BE2C (cell line): Measurements from ENCODE around the gene BLTP3B. TPM values are rescaled to one million over a fixed set of nuclear protein-coding genes. Genes with fewer than 3 reads are reported as not detected.
"Not testable (repeated sequence)": the region's sequence is repeated elsewhere in the genome, so short reads cannot be mapped to it uniquely, and the experiment has no call there.

Source experiments
- DNase-seq: peaks from one replicate; pipeline ENCODE4 v3.0.0-alpha.2; 2020
- H3K27me3 ChIP-seq: fragments of 250-450 bp; sonication (Bioruptor Pico); 2 replicates; pipeline ENCODE4 v1.5.1; 2020; ENCODE audit warnings: mild to moderate bottlenecking
- H3K36me3 ChIP-seq: fragments of 250-450 bp; sonication (Bioruptor Pico); 2 replicates; pipeline ENCODE4 v1.5.1; 2020; ENCODE audit warnings: mild to moderate bottlenecking
- H3K4me1 ChIP-seq: fragments of 250-450 bp; sonication (Bioruptor Pico); 2 replicates; pipeline ENCODE4 v1.5.1; 2020
- H3K4me3 ChIP-seq: 2 replicates; pipeline ENCODE4 v1.5.1; 2011; ENCODE audit warnings: low read depth, low read length
- H3K9me3 ChIP-seq: fragments of 250-450 bp; sonication (Bioruptor Pico); 2 replicates; pipeline ENCODE4 v1.5.1; 2020
- CTCF ChIP-seq: IDR thresholded peaks from 2 replicates; pipeline ENCODE4 v1.5.1; 2012; ENCODE audit warnings: mild to moderate bottlenecking, low read depth, low read length
- polyA plus RNA-seq: library from polyadenylated mRNA; unstranded; fragments of >200 nt; gene quantifications from one replicate; pipeline ENCODE4 v1.2.1, GENCODE V29; 2012; ENCODE audit warnings: low read depth, missing spikeins; ENCODE audit not compliant: insufficient read length, insufficient read depth

Gene BLTP3B, protein sequence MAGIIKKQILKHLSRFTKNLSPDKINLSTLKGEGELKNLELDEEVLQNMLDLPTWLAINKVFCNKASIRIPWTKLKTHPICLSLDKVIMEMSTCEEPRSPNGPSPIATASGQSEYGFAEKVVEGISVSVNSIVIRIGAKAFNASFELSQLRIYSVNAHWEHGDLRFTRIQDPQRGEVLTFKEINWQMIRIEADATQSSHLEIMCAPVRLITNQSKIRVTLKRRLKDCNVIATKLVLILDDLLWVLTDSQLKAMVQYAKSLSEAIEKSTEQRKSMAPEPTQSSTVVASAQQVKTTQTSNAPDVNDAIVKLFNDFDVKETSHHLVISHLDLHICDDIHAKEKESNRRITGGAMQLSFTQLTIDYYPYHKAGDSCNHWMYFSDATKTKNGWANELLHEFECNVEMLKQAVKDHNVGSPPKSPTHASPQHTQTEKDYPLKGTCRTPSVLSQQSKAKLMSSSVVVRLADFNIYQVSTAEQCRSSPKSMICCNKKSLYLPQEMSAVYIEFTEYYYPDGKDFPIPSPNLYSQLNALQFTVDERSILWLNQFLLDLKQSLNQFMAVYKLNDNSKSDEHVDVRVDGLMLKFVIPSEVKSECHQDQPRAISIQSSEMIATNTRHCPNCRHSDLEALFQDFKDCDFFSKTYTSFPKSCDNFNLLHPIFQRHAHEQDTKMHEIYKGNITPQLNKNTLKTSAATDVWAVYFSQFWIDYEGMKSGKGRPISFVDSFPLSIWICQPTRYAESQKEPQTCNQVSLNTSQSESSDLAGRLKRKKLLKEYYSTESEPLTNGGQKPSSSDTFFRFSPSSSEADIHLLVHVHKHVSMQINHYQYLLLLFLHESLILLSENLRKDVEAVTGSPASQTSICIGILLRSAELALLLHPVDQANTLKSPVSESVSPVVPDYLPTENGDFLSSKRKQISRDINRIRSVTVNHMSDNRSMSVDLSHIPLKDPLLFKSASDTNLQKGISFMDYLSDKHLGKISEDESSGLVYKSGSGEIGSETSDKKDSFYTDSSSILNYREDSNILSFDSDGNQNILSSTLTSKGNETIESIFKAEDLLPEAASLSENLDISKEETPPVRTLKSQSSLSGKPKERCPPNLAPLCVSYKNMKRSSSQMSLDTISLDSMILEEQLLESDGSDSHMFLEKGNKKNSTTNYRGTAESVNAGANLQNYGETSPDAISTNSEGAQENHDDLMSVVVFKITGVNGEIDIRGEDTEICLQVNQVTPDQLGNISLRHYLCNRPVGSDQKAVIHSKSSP (N-terminal part only)
- 4.8 TPM for polyA plus RNA-seq

GRCh38 chr12:100142851-100143559 is at the start of gene BLTP3B:
Gene BLTP3B (minus strand): TSS chr12:100142874. CDS start chr12:100142635, 239 bp downstream.
- Histone ChIP-seq H3K9me3 (no peaks in the 10 kb centered on the region), H3K27me3 (no peaks in the 10 kb centered on the region), H3K36me3 (no peaks in the 10 kb centered on the region), H3K4me1 (peaks cover under 1% of the 10 kb centered on the region; the same call in 1 of the 2 replicates), H3K4me3 (peak within 1 kb of the TSS; percentile 91)
- no peak for TF ChIP-seq CTCF
- peak; percentile 96 for DNase-seq

GRCh38 chr12:100189636-100190394 is 47.1 kb upstream of the BLTP3B start:
- Histone ChIP-seq H3K36me3 (no peaks in the 10 kb centered on the region), H3K27me3 (no peaks in the 10 kb centered on the region), H3K9me3 (no peaks in the 10 kb centered on the region), H3K4me1 (no peaks in the 10 kb centered on the region; the same call in 1 of the 2 replicates), H3K4me3 (no peak overlapping the region)
- no peak for TF ChIP-seq CTCF
- DNase-seq: no peak

DNA sequence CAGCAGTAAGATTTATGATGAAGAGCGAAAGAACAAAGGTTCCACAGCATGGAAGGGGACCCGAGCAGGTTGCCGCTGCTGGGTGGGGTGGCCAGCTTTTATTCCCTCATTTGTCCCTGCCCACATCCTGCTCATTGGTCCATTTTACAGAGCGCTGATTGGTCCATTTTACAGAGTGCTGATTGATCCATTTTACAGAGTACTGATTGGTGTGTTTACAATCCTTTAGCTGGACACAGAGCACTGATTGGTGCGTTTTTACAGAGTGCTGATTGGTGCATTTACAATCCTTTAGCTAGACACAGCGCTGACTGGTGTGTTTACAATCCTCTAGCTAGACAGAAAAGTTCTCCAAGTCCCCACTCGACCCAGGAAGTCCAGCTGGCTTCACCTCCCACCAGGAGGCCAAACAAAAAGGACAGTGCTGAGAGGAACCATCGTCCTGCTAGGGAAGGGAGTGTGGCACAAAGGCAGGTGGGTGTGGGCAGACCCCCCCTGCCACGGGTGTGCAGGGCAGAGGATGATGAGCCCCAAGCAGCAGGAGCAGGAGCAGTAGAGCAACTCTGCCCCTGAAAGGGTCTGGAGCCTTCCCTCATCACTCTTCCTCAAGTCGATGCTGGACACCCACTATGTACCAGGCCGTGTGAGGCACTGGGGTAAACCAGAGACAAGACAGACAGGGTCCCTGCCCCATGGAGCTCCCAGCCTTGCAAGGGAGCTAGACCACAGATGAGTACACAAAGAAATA is 46.4 kb upstream of the BLTP3B start:
- not testable (repeated sequence) for H3K36me3 ChIP-seq, H3K4me1 ChIP-seq, H3K27me3 ChIP-seq, DNase-seq, H3K9me3 ChIP-seq, H3K4me3 ChIP-seq

DNA sequence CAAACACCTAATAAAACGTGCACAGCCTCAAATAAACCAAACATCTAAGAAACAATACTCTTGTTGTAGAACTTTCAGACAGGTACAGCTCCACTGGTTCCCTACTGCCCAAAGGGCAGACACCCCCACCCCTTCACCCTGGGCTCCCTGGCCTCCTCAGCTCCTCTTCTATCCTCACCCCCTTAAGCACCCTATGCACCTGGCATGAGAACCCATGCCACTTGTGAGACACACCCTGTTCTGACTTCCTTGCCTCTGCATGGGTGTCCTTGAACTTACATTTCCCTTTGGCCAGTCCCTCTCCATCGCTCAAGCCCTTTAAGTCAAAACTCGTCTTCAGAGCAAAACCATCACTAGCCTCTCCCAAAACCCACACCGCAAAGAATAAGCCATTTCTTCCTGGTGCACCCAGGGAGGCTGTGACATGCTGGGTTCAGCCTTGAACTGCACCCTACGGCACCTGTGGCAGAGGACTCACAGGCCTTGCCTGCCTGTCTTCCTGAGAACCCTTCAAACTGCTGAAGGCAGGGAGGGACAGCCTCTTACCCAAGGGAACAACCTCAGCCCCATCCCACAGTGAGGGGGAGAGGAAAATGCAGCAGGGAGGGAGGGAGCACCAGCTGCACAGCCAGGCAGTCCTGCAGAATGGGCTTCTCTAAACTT is 45.3 kb upstream of the BLTP3B start:
- no peak for TF ChIP-seq CTCF
- no peaks in the 10 kb centered on the region; the same call in 1 of the 2 replicates for H3K4me1 ChIP-seq

DNA sequence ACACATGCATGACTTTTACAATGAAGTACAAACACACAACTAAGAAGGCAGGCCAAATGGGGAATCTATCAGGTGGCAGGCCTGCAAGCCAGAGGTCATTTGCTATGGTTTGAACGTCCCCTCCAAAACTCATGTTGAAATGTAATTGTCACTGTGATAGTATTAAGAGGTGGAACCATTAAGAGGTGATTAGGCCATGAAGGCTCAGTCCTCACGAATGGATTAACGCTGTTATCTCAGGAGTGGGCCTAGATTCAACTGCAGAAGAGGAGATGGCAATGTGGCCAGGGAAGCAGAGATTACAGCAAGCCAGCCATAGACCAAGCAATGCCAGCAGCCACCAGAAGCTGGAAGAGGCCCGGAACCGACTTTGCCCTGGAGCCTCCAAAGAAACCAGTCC is 44.4 kb upstream of the BLTP3B start:
- TF ChIP-seq CTCF: no peak
- no peak for DNase-seq
- no peaks in the 10 kb centered on the region for H3K36me3 ChIP-seq

More for the DNA sequence above, 45.3 kb upstream of the BLTP3B start:
- H3K9me3 ChIP-seq: no peaks in the 10 kb centered on the region
- no peaks in the 10 kb centered on the region for H3K27me3 ChIP-seq
- no peak for DNase-seq
- H3K4me3 ChIP-seq: no peak overlapping the region
- no peaks in the 10 kb centered on the region for H3K36me3 ChIP-seq

More for the DNA sequence above, 44.4 kb upstream of the BLTP3B start:
- Histone ChIP-seq H3K4me1 (no peaks in the 10 kb centered on the region; the same call in 1 of the 2 replicates), H3K9me3 (no peaks in the 10 kb centered on the region), H3K27me3 (no peaks in the 10 kb centered on the region), H3K4me3 (no peak overlapping the region)
